ENCODE measurements around the gene CDCA3.

Gene CDCA3

DNA sequence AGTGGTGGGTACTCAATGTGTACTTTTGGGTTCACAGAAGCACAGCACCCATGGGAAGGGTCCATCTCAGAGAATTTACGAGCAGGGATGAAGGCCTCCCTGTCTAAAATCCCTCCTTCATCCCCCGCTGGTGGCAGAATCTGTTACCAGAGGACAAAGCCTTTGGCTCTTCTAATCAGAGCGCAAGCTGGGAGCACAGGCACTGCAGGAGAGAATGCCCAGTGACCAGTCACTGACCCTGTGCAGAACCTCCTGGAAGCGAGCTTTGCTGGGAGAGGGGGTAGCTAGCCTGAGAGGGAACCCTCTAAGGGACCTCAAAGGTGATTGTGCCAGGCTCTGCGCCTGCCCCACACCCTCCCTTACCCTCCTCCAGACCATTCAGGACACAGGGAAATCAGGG, 30.9 kb downstream of the CDCA3 start:
- DNase-seq (ENCODE audit: low read depth in 2 of 2) = no peak

DNA sequence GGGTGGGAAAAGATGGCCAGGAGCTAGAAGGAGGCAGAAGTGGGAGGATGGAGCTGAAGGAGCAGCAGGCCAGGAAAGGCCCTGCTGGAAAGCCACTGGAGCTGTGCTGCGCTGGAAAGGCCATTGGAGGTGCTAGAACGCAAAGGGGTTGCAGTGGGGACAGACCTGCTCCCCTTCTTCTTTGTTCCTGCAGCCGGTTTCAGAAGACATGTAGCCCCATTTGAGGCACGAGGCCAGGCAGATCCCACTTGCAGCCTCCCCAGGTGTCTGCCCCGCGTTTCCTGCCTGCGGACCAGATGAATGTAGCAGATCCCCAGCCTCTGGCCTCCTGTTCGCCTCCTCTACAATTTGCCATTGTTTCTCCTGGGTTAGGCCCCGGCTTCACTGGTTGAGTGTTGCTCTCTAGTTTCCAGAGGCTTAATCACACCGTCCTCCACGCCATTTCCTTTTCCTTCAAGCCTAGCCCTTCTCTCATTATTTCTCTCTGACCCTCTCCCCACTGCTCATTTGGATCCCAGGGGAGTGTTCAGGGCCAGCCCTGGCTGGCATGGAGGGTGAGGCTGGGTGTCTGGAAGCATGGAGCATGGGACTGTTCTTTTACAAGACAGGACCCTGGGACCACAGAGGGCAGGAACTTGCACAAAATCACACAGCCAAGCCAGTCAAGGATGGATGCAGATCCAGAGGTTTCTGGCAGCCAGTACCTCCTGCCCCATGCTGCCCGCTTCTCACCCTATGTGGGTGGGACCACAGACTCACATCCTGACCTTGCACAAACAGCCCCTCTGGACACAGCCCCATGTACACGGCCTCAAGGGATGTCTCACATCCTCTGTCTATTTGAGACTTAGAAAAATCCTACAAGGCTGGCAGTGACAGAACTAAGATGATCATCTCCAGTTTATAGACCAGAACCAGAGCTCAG, 31.7 kb downstream of the CDCA3 start:
- DNase-seq (ENCODE audit: low read depth in 2 of 2) = no peak

DNA sequence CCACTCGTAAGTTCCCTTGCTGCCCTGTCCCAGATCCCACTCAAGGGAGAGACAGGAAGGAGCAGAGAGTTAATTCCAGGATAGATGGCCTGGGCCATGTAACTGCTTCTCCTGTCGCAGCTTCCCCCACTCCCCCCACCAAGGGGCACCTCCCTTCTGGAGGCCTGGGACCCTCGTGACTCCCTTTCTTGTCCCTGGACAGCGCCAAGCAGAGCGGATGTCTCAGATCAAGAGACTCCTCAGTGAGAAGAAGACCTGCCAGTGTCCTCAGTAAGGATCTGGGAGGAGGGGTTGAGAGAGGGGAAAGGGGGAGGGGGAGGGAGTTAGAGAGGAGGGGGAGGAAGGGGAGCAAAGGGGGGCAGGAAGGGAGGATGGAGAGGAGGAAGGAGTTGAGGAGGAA, 32.4 kb downstream of the CDCA3 start:
- DNase-seq (ENCODE audit: low read depth in 2 of 2) = no peak

DNA sequence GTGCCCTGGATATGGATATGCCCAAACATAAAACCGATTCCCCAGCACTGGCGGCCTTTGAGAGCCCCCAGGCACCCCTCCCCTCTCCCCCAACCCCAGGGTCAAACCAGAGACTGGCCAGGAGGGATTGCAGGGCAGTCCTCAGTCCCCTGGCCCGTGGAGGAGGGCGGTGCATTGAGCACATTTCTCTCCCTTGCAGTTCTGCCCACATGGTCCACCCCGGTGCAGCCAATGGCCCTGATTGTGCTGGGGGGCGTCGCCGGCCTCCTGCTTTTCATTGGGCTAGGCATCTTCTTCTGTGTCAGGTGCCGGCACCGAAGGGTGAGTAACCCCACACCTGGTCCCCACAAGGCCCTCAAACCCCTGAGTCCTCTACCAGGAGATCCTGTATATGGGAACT, 32.9 kb downstream of the CDCA3 start:
- no peak for DNase-seq (ENCODE audit: low read depth in 2 of 2)

DNA sequence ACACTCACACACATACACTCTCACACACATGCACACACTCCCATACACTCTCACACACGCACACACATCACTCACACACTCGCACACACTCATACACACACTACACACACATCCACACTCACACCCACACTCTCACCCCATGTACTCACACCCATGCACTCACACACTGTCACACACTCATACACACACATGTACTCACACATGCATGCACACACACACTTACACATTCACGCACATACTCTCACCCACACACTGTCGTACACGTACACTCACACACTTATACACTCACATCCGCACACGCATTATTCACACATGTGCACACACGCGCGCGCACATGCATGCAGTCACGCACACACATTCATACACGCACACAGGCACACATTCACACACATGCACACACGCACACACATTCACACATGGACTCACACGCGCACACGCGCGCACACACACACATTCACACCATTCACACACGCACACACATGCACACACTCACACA, 33.4 kb downstream of the CDCA3 start:
- DNase-seq (ENCODE audit: low read depth in 2 of 2) = no peak

DNA sequence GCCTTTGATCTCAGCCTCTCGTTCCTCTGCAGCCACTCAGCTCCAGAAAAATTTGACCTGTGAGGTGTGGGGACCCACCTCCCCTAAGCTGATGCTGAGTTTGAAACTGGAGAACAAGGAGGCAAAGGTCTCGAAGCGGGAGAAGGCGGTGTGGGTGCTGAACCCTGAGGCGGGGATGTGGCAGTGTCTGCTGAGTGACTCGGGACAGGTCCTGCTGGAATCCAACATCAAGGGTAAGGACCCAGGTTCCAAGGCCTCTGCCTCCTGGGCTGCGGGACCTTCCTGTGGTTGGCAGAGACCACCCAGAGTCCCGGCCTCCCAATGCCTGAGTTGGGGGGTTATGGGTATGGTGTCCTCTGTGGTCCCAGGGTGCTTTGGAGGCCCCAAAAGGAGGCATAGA, 34.0 kb downstream of the CDCA3 start:
- no peak for DNase-seq (ENCODE audit: low read depth in 2 of 2)

DNA sequence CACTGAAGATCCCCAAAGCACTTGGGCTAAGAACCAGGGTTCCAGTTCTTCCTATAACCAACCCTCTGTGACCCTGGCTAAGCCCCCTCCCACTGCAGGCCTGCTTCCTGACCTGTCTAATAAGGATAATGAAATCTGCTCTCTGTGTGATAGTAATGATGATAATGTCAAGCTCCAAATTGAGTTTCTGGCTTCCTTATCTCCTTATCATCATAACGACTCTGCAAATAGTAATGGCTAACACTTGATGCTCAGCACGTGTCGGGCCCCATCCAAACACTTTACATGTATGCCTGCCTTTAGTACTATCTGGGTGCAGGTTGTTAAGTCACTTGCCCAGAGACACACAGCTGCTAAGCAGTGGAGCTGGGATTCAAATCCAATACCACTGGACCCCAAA, 34.5 kb downstream of the CDCA3 start:
- no peak for DNase-seq (ENCODE audit: low read depth in 2 of 2)

DNA sequence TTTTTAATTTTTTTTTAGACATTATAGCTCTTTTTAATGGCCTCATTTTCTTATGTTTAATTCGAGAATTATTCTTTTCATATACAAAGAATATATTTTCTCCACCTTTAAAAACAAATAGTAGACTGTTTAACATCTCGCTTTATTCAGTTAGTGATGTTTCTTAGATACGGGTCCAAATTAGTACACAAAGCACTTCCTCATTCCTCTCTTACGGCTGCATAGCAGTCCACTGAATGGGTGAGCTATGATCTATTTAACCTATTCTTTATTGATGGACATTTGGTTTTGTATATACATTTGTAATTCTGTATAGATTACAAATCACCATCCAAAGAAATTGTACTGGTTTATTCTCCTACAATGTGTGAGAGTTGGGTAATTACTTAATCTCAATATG, 37.7 kb downstream of the CDCA3 start:
- DNase-seq (ENCODE audit: low read depth in 2 of 2) = no peak

DNA sequence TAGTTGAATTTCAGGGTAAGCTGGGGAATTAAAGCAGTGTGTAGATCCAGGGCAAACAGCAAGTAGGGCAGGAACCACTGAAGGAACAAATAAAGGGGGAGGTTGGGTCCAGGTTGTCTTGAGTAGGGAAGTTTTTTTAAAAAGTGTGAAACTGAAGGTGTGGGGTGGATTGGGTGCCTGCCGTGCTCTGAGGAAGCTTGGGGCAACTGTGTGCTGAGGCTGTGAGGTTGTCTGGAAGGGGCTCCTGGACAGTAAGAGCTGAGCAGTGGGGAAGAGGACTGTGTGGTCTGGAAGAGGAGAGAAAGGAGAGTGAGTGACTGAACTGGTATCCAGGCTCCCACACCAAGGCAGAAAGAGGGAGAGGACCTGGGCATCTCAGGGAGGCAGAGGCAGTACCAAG, 40.3 kb downstream of the CDCA3 start:
- no peak for DNase-seq (ENCODE audit: low read depth in 2 of 2)

DNA sequence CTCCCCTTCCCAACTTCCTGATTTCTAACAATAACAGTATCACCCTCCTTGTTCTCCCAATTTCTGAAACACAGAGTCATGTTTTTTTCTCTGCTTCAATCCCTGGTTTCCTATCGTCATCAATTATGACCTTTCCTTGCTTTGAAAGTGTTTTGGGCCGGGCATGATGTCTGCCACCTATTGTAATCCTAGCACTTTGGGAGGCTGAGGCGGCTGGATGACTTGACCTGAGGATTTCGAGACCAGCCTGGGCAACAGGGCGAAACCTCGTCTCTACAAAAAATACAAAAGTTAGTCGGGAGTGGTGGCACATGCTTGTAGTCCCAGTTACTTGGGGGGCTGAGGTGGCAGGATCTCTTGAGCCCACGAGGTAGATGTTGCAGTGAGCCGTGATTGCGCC, 42.0 kb downstream of the CDCA3 start:
- DNase-seq (ENCODE audit: low read depth in 2 of 2) = no peak

DNA sequence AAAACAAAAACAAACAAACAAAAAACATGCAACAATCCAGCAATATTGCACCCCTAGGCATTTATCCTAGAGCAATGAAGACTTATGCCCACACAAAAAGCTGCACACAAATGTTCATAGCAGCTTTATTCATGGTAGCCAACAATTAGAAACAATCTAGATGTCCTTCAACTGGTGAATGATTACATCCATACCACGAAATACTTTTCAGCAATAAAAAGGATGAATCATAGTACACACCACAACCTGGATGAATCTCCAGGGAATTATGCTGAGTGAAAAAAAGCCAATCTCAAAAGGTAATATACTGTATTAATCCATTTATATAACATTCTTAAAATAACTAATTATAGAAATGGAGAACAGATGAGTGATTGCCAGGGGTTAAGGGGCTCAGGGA, 43.9 kb downstream of the CDCA3 start:
- no peak for DNase-seq (ENCODE audit: low read depth in 2 of 2)

DNA sequence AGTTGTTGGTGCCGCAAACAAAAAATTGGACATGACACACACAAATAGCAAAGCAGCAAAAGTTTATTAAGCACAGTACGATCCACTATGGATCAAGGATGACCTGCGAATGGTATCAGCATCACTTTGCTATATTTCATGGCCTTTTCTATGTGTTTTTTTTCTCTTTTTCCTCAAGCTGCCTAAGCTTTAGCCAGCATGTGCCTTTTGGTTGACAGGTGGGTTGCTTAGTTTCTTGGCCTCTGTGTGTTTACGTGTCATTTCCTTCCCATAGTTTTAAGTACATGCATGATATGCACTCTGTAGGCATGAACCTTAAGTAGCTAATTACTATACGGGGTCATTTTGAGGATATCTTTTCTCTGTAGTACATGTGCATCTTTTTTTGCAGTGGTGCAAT, 51.9 kb downstream of the CDCA3 start:
- no peak for DNase-seq (ENCODE audit: low read depth in 2 of 2)

Measured in stimulated activated CD8-positive, alpha-beta memory T cell treated with anti-CD3 and anti-CD28 coated beads, Interleukin-15, amount 100 ng/mL, for 4 hours (primary cell).